Urothelium cell line (cell line): ENCODE data around the gene CMPK2.
"Not testable (repeated sequence)": the region's sequence is repeated elsewhere in the genome, so short reads cannot be mapped to it uniquely, and the experiment has no call there.

Experiments used
- DNase-seq: peaks from one replicate; pipeline ENCODE4 v3.0.0; 2011; ENCODE audit warnings: low spot score, mixed read lengths
- FAIRE-seq: peaks from 2 replicates; lab custom pipeline; 2011; peaks lifted over from hg19 to GRCh38; lab: Jason Lieb, UNC

Gene CMPK2

GRCh38 chr2:6881046-6881445 is 15.3 kb upstream of the CMPK2 start:
- DNase-seq (no peak), FAIRE-seq (no peak)

DNA sequence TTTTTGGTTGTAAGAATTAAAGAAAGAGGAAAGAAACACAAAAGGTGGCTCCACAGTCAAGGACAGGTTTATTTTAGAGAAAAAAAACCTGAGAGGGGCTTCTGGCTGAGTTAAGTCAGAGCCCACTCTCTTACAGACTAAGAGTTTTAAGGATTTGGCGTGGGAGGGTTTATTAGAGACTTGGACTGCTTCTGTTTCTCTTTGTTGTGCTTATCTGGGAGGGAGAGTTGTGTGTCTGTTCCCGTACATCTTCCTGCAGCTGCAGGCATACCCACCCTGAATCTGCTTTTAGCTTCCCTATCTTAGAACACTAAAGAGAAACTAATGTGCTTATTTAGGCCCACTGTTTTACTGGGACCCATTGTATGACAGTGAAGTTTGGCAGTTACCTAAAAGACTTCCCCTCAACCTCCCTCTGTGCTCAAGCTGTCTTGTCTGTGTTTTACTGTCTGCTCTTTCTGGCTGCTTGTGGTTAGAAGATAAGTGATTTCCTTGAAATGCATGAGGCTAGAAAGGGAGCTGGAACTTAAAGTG is 14.6 kb upstream of the CMPK2 start:
- FAIRE-seq (no peak), DNase-seq (no peak)

DNA sequence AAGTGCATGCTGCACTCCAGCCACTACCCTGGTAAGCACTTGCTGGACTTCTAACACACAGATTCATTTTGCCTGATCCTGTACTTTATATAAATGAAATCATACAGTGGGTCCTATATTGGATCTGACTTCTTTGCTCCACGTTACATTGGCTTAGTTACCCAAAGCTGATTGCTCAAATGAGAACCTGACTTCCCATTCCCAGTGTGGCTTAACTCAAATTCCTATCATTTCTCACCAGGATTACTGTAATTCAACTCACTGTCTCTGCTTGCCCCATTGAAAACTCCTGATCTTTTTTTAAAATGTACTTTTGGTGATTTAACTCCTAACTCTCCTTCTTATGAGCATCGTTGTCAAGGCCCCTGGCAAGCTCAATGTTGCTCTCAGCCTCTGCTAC is 13.3 kb upstream of the CMPK2 start:
- no peak for FAIRE-seq
- DNase-seq, result no peak

DNA sequence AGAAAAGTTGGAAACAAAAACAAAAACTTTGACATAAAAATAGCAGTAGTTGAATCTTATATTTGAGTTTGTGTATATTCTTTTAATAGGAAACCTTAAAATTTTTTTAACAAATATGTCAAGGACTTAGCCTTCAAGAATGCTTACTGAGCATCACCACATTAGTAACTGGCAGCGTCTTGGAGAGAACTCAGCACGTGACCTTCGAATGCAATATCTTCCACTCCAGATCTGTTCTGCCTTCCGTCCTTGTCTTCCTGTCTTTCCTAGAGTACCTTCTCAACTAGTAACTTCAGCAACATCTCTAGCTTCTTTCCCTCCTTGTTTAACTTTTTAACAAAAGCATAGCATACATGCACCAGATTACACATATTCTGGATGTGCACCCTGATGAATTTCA is 12.8 kb upstream of the CMPK2 start:
- no peak for FAIRE-seq
- no peak for DNase-seq

GRCh38 chr2:6877402-6878304 is 11.9 kb upstream of the CMPK2 start, which contains the start of gene RSAD2:
RSAD2 (plus strand) TSS chr2:6877777; CDS start chr2:6877801, 24 bp downstream.
- DNase-seq, result peak; percentile 43
- no peak for FAIRE-seq

DNA sequence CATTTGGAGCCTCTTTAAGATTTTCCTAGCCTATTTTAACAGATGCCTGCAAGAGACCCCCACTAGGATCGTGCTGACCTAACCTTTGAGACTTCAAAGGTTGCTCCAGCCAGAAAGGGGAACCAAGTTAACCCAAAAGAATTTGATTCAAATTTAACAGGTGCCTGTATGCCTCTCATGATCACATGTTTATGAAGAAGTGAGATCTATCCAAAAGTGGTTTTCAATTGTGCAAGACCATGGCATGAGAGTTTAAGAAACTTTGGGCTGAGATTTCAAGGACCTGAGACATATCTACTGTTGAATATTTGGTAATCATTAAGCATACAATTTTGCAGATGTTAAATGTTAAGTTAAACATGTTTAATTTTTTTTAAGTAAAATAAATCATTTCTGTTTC is 10.6 kb upstream of the CMPK2 start:
- FAIRE-seq, result no peak
- DNase-seq, result no peak

DNA sequence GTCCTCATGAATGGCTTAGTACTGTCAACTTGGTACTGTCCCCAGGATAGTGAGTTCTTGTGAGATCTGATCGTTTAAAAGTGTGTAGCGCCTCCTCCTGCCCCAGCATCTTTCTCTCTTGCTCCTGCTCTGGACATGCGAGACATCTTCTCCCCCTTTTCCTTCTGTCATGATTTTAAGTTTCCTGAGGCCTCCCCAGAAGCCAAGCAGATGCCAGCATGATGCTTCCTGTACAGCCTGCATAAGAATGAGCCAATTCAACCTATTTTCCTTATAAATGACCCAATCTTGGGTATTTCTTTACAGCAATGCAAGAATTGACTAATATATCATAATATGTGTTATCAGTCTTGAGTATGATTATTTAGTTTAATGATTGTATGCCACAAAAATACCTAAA is 8.3 kb upstream of the CMPK2 start:
- FAIRE-seq, result no peak

DNA sequence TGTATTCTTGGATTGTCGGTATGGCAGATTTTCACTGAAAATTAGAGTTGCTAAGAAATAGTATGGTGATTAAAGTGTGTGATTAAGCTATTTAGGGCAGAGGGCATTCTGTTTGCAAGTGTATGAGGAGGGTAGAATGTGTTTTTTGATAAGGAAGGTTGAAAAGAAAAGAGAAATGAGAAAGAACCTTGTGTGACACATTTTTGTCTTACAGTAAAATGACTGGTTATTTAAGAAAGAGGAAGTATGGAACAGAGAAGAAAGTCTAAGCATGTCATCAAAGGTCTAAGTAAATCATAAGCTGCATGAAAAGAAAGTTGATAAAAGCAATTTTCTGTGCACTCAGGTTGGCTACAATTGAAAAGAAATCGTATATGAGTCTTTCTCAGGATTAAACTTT is 6.7 kb upstream of the CMPK2 start:
- no peak for DNase-seq
- FAIRE-seq, result no peak

More for the DNA sequence above, 8.3 kb upstream of the CMPK2 start:
- DNase-seq, result no peak

- FAIRE-seq (no peak), DNase-seq (no peak)
These were observed 1.3 kb upstream of the CMPK2 start for GRCh38 chr2:6866982-6867381.

DNA sequence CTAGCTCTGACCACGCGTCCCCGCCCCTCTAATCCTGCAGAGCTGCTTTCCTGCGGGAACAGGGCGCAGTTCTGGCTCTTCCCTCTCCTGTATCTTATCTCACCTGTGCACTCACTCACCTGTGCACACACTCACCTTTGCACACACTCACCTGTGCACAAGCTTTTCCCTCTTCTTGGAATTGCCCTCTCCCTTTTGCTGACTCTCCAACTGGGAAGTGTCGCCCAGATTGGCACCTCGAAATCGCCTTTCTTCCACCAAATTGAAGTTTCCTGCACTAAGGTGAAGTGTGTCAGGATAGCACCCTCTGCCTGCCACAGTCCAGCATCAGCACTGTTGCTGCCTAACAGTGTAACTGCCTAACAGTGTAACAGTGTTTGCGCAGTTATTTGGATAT is 566 bp upstream of the CMPK2 start:
- DNase-seq (peak; percentile 67), FAIRE-seq (peak; percentile 78)

DNA sequence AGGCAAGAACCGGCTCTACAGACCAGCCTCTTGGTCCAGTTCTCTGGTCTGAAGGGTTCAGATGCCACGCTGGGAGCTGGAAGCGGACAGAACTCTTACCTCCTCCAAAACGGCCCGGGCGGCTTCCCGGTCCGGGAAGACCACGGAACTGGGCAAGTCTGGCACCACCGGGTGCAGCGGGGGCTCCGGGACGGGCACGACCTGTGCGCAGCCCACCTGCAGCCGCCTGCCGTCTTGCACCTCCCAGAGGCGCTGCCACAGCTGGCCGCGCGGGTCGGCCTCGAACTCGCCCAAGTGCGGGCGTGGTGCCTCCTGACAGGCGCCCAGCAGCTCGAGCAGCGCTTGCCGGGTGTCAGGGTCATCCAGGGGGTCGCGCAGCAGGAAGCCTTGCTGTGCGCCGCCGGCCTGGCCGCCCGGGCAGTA is 773 bp downstream of the CMPK2 start:
- no peak for FAIRE-seq
- DNase-seq, result no peak

DNA sequence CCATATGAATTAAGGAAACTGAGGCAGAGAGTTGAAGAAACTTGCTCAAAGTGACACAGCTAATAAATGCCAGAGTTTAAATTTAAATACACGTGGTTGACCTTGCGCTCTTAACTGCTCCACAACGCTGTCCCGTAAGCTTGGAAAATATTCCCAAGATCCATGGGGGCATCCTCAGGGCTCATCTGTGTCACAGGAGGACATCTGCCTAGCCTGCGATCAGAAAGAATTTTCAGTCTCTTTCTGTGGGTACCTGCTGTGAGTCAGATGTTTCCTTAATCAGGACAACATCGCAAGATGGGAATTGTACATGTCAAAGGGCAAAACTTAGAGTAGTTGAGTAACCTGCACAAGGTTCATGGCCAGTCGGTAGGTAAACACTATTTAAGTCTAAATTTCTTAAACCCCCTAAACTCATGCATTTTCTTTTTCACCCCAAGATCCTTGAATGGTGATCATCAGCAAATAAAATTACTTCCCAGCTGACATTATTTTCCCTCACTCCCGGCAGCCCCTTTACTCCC is 1.4 kb downstream of the CMPK2 start:
- DNase-seq, result no peak
- no peak for FAIRE-seq

DNA sequence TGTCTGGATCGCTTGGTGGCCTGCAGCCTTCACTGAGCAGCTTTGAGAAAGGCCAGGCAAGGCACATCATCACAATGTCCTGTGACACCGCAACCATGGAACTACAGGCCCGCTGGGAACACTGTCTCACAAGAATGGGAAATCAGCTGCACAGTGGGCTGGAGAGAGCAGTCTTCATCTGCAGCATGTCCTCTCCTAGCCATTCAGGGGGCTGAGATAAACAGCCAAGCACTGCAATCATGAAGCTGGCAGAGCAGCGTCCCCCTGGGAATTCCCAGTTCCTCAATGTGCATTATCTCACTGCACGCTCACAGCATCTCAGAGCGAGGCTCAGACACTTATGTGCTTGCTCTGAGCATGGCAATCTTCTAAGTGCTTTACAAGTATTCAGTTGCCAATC is 1.9 kb downstream of the CMPK2 start:
- FAIRE-seq (no peak), DNase-seq (no peak)

GRCh38 chr2:6860296-6860695 is 5.4 kb downstream of the CMPK2 start:
- DNase-seq (no peak), FAIRE-seq (no peak)

- not testable (repeated sequence) for DNase-seq, FAIRE-seq
These were observed 7.2 kb downstream of the CMPK2 start for GRCh38 chr2:6858466-6859027.

GRCh38 chr2:6856548-6856920 is 9.2 kb downstream of the CMPK2 start:
- DNase-seq (no peak), FAIRE-seq (no peak)

- no peak for DNase-seq
- FAIRE-seq, result no peak
These were observed 9.7 kb downstream of the CMPK2 start for GRCh38 chr2:6855860-6856547.

DNA sequence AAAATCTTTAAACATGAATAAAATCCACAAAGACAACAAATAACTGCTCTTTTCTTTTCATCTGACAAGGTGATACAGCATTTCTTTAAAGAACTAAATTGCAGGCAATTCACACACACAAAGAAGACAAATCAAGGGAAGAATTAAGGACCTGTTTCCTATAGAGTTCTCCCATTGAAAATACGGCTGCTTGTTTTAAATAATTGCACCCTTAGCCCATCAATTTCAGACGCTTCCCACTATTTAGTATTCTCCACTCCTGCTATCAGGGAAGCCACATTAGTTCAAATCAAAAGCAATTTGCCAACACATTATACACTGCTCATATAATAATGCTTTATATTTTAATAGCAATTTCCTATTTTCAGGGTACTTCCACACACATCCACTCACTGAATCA is 11.3 kb downstream of the CMPK2 start:
- FAIRE-seq, result no peak
- DNase-seq, result no peak

DNA sequence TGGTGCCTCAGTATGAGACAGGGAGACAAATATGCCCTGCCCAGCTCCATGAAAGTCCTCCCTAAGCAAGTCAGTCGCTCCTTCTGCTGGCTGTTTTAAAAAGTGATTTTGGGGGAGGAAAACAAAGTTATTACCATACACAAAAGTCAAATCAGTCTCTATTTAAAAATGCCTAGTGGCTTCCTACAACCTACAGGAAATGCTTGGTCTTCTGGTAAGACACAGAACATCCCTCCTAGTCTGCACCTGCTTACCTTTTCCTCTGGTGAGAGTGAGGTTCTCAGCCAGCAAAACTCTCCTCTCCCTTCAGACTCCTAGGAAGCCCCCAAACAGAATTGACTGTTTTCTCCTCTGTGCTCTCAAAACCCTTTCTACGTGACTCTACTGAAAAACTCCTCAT is 13.5 kb downstream of the CMPK2 start:
- DNase-seq (no peak), FAIRE-seq (no peak)

- DNase-seq, result no peak
- FAIRE-seq, result no peak
These were observed 18.6 kb downstream of the CMPK2 start for GRCh38 chr2:6846967-6847681.

- no peak for FAIRE-seq
These were observed 19.2 kb downstream of the CMPK2 start for GRCh38 chr2:6846540-6846939.

More at GRCh38 chr2:6846540-6846939, 19.2 kb downstream of the CMPK2 start:
- no peak for DNase-seq
